T-helper 17 cell (primary cell): ENCODE results near the gene OSTM1. TPM values are rescaled to one million over a fixed set of nuclear protein-coding genes. Genes with fewer than 3 reads are reported as not detected.

Experiments used
- ATAC-seq: fragments of 150-1000 bp; cut with Tn5 transposase; 2 replicates; pipeline ENCODE4 v1.10.0; 2021; ENCODE audit warnings: mild to moderate bottlenecking, moderate library complexity
- DNase-seq, 3 donors: peaks; one replicate each; pipeline versions ENCODE4 v3.0.0 to v3.0.0-alpha.2; 2020 to 2021
- H3K9me3 ChIP-seq: one replicate; pipeline ENCODE4 v1.7.0; 2013; ENCODE audit warnings: low read length, mild to moderate bottlenecking; ENCODE audit not compliant: control insufficient read depth, poor library complexity, severe bottlenecking
- H3K27ac Mint-ChIP-seq: one replicate; pipeline ENCODE4 v1.8.0; 2022; ENCODE audit warnings: mild to moderate bottlenecking, moderate library complexity, mixed read lengths
- H3K27me3 Mint-ChIP-seq: one replicate; pipeline ENCODE4 v1.8.0; 2022; ENCODE audit warnings: mixed read lengths
- H3K36me3 Mint-ChIP-seq: one replicate; pipeline ENCODE4 v1.8.0; 2022; ENCODE audit warnings: low read depth, mixed read lengths
- H3K4me1 Mint-ChIP-seq: one replicate; pipeline ENCODE4 v1.8.0; 2022; ENCODE audit warnings: mild to moderate bottlenecking, mixed read lengths
- H3K4me3 Mint-ChIP-seq: one replicate; pipeline ENCODE4 v1.8.0; 2022; ENCODE audit warnings: mild to moderate bottlenecking, moderate library complexity, mixed read lengths
- total RNA-seq, 4 donors: library from RNA in 2 of 4; stranded (reverse) in 2 of 4; gene quantifications; one replicate each; pipeline ENCODE4 v1.2.3 and lab custom pipeline; 2022 to 2026

Gene OSTM1
- total RNA-seq, 2 donors from 2014 or later = 36.7 to 38.5 TPM

DNA sequence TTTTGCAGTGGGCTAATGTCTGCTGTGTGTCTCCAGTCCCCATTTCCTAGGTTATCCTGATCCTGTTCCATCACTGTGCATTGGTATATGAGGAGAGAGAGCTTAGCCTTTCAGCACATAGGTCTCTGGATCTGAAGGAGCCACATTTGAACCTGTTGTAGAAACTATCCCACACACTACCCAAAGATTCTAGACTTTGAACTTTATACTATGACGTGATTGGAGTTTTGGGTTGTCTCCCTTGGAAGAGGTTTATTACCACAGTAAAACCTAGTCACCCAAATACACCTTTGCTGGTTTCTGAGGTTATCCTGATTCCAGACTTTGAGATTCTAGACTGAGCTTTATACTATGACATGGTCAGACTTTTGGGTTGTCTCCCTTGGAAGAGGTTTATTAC, 8.0 kb upstream of the OSTM1 start:
- Mint-ChIP-seq H3K4me3 (no peak overlapping the region), H3K27ac (no peak overlapping the region), H3K27me3 (peaks cover 54% of the 10 kb centered on the region), H3K4me1 (peaks cover 8% of the 10 kb centered on the region), H3K36me3 (peaks cover 2% of the 10 kb centered on the region)
- DNase-seq (no peak), ATAC-seq (no peak)
- no peaks in the 10 kb centered on the region for H3K9me3 ChIP-seq

DNA sequence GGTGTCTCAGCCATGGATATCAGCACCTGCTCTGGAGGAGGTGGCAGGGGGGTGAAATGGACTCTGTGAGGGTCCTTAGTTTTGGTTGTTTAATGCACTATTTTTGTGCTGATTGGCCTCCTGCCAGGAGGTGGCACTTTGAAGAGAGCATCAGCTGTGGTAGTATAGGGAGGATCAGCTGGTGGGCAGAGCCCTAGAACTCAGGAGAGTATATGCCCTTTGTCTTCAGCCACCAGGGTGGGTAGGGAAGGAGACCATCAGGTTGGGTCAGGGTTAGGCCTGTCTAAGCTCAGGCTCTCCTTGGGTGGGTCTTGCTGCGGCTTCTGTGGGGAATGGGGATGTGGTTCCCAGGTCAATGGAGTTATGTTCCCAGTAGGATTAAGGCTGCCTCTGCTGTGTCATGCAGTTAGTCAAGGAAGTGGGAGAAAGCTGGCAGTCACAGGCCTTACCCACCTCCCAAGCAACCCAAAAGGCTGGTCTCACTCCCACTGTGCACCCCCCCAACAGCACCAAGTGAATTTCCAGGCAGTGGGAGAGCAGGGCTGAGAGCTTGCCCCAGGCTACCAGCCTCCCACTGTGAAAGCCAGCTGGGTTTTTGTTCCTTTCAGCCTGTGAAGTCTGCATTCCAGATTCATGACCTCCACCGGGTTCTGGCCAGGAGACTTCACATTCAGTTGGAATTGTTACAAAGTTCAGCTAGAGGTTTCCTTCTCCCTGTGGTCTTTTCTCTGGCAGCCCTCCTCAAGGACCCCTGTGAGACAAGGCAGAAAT, 5.7 kb upstream of the OSTM1 start:
- H3K4me1 Mint-ChIP-seq = peaks cover 6% of the 10 kb centered on the region
- DNase-seq = no peak
- peaks cover 36% of the 10 kb centered on the region for H3K27me3 Mint-ChIP-seq
- H3K9me3 ChIP-seq = no peaks in the 10 kb centered on the region
- no peak overlapping the region for H3K4me3 Mint-ChIP-seq
- no peak for ATAC-seq
- no peak overlapping the region for H3K27ac Mint-ChIP-seq
- H3K36me3 Mint-ChIP-seq = peaks cover 2% of the 10 kb centered on the region

DNA sequence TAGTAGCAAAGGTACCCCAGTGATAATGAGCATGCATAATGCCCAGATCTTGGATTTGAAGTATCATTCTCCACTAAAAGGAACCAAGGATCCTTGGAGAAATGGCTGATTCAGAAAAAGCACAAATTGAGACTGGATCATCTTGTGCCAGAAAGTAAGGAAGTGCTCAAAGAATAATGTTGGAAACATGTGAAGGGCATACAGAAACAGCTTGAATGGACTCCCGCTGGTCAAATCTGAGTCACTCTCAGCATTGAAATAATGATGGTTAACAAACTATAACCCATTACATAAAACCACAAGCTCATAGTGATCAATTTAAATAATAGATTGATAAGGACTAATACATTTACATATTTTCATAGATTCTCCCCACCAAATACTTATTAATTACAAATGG, 3.6 kb upstream of the OSTM1 start:
- no peak overlapping the region for H3K4me3 Mint-ChIP-seq
- no peak overlapping the region for H3K27ac Mint-ChIP-seq
- H3K4me1 Mint-ChIP-seq = peaks cover 12% of the 10 kb centered on the region
- no peak for DNase-seq
- H3K36me3 Mint-ChIP-seq = peaks cover 2% of the 10 kb centered on the region
- peaks cover 34% of the 10 kb centered on the region for H3K27me3 Mint-ChIP-seq
- no peaks in the 10 kb centered on the region for H3K9me3 ChIP-seq
- ATAC-seq = no peak

DNA sequence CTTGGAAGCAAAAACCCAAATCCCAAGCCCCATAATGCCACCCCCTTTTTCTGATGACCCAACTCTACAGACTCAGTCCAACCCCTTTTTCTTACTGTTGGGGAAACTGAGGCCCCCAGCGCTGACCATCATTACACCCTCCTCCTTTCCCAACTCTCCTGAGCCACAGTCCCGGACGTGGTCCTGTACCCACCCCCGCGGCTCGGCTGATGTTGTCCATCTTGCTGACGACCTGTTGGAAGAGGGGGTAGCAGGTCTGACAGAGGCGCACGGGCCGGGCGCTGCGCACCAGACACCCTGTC, 533 bp downstream of the OSTM1 start:
- Mint-ChIP-seq H3K27ac (peak overlapping the region; percentile 83), H3K4me3 (peak overlapping the region; percentile 87), H3K4me1 (peaks cover 23% of the 10 kb centered on the region), H3K27me3 (no peaks in the 10 kb centered on the region), H3K36me3 (no peaks in the 10 kb centered on the region)
- DNase-seq (no peak), ATAC-seq (no peak)
- H3K9me3 ChIP-seq = no peaks in the 10 kb centered on the region

DNA sequence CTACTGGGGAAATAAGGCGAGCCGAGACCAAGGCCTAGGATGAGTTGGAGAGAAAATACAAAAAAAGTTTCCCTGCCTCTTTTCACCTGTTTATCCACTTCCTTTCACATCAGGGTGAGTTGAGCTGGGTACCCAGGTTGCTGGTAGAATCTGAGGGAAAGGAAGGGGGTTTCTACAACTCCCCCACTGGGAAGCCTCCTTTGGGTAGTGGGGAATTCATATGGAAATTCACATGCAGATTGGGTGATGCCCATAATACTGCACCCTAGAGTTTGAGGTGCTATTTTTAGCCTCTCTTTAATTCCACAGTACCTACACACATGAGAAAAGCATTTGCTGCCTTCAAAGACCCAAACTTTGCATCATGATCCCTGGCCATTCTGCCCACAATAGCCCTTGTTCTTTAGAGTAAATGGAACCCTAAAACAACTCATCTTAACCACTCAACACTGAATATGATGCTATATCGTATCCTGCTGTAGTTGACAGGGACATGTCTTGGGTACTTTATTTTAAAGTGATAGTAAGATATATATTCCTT, 2.7 kb downstream of the OSTM1 start:
- no peaks in the 10 kb centered on the region for H3K9me3 ChIP-seq
- H3K27me3 Mint-ChIP-seq = no peaks in the 10 kb centered on the region
- peaks cover 23% of the 10 kb centered on the region for H3K4me1 Mint-ChIP-seq
- H3K36me3 Mint-ChIP-seq = no peaks in the 10 kb centered on the region
- no peak for DNase-seq
- H3K27ac Mint-ChIP-seq = no peak overlapping the region
- H3K4me3 Mint-ChIP-seq = no peak overlapping the region
- no peak for ATAC-seq

DNA sequence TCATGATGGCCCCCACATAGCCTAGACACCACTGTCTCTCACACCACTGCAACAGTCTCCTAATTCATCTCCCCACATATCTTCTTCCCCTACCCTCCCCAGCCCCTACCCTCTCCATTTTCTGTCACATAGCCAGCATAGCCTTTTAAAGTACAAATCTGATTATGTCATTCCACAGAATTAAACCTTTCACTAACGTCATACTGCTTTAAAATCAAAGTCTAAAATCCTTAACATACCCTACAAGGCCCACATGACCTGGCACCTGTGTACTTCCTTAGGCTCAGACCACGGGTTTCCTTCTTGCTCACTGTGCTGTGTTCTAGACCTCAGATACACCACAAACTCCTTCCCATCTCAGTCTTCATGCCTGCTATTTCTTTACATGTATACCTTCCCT, 5.9 kb downstream of the OSTM1 start:
- Mint-ChIP-seq H3K27ac (no peak overlapping the region), H3K4me3 (no peak overlapping the region), H3K4me1 (peaks cover 21% of the 10 kb centered on the region), H3K27me3 (no peaks in the 10 kb centered on the region), H3K36me3 (no peaks in the 10 kb centered on the region)
- DNase-seq = no peak
- ATAC-seq = peak; percentile 98
- no peaks in the 10 kb centered on the region for H3K9me3 ChIP-seq

DNA sequence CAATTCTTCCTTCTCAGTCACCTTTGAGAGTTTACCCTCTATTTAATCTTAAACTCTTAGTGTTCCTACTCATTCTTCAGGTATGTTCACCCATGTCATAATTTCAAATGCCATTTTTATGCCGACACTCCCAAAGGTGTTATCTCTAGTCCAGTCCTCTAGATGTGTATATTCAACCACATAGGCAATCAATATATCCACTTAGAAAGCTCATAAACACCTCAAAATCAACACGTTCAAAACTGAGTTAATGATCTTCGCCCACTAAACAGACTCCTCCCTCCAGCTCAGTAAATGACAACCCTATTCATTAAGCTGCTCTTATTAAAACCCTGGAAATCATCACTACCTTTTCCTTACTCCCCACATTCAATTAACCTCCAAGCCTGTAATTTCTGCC, 6.4 kb downstream of the OSTM1 start:
- ATAC-seq = no peak

DNA sequence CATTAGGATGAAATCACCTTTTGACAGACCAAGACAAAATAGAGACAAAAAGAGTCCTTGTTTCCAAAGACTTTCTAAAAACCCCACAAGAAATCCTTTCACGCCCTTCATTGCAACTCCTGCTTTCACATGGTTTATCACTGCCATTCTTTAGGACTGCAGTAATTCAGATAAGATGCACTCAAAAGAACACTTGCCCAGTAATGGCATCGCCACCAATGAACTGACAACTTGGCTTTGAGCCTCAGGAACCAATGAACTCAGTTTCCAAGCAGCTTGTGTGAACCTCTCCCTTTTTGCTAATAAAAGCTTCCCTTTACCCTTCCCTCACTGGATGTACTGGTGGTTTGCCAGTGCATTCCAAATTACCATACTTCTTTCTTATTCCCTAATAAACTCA, 21.8 kb downstream of the OSTM1 start:
- no peaks in the 10 kb centered on the region for H3K27me3 Mint-ChIP-seq
- peaks cover 9% of the 10 kb centered on the region for H3K36me3 Mint-ChIP-seq
- H3K27ac Mint-ChIP-seq = no peak overlapping the region
- H3K9me3 ChIP-seq = no peaks in the 10 kb centered on the region
- peaks cover 4% of the 10 kb centered on the region for H3K4me1 Mint-ChIP-seq
- H3K4me3 Mint-ChIP-seq = no peak overlapping the region
- ATAC-seq (no peak), DNase-seq (no peak)

More for the DNA sequence above, 6.4 kb downstream of the OSTM1 start:
- Mint-ChIP-seq H3K27ac (no peak overlapping the region), H3K36me3 (no peaks in the 10 kb centered on the region), H3K27me3 (no peaks in the 10 kb centered on the region), H3K4me3 (no peak overlapping the region), H3K4me1 (peaks cover 16% of the 10 kb centered on the region)
- H3K9me3 ChIP-seq = no peaks in the 10 kb centered on the region
- no peak for DNase-seq

DNA sequence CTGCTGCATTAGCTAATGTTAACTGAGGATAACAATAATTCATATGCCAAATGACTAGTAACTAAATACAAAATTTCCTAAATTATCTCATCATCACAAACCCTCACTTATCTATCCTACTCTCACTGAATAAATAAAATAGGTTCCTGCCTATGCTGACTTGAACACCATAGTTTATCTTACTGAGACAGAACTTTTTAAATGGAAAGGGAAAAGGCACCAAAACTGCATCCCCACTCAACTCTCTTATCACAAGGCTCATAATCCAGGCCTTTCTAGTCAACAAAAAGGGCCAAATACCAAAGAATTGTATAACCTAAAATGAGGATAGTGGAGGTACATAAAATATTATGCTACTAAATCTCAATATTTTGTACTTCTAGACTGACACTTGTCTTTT, 23.1 kb downstream of the OSTM1 start:
- H3K4me3 Mint-ChIP-seq = no peak overlapping the region
- DNase-seq (no peak), ATAC-seq (no peak)
- H3K9me3 ChIP-seq = no peaks in the 10 kb centered on the region
- no peak overlapping the region for H3K27ac Mint-ChIP-seq
- H3K27me3 Mint-ChIP-seq = no peaks in the 10 kb centered on the region
- peaks cover 4% of the 10 kb centered on the region for H3K4me1 Mint-ChIP-seq
- H3K36me3 Mint-ChIP-seq = peaks cover 14% of the 10 kb centered on the region

DNA sequence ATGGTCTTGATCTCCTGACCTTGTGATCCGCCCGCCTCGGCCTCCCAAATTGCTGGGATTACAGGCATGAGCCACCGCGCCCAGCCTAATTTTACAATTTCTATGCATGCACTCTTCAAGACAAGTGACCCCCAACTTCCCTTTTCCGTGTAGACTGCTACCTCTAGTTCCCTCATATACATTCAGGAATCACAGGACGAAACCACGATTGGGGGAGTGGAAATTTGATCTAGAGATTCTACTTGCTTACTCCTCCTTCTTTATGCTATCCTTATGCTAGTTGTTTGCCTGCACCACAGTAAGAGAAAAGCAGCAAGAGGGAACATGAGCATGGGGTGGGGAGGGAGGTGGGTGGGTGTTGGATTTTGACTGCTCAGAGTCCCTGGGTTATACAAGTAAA, 34.9 kb downstream of the OSTM1 start:
- Mint-ChIP-seq H3K4me3 (no peak overlapping the region), H3K27ac (no peak overlapping the region), H3K27me3 (no peaks in the 10 kb centered on the region), H3K4me1 (no peaks in the 10 kb centered on the region), H3K36me3 (peaks cover 7% of the 10 kb centered on the region)
- ATAC-seq = no peak
- no peaks in the 10 kb centered on the region for H3K9me3 ChIP-seq
- DNase-seq = no peak

DNA sequence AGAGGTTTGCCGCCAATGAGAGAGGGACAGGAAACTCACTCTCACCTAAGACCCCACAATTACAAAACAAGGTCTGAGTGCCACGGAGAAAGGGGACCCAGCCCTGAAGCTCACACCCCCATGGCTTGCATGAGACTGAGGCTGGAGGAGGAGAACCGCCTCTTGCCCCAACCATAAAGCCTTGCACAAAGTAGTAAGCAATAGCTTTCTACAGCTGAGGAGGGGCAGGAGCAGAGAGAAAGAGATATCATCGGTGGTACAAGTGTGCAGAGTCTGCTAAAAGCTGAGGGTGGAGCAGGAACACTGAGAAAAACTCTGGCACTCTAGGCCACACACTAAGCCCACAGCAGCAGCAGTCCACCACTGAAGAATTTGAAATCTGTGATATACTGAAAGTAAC, 37.7 kb downstream of the OSTM1 start:
- H3K27ac Mint-ChIP-seq = no peak overlapping the region
- H3K4me3 Mint-ChIP-seq = no peak overlapping the region
- no peaks in the 10 kb centered on the region for H3K4me1 Mint-ChIP-seq
- H3K36me3 Mint-ChIP-seq = peaks cover 9% of the 10 kb centered on the region
- no peak for ATAC-seq
- DNase-seq = no peak
- no peaks in the 10 kb centered on the region for H3K27me3 Mint-ChIP-seq
- H3K9me3 ChIP-seq = no peaks in the 10 kb centered on the region

DNA sequence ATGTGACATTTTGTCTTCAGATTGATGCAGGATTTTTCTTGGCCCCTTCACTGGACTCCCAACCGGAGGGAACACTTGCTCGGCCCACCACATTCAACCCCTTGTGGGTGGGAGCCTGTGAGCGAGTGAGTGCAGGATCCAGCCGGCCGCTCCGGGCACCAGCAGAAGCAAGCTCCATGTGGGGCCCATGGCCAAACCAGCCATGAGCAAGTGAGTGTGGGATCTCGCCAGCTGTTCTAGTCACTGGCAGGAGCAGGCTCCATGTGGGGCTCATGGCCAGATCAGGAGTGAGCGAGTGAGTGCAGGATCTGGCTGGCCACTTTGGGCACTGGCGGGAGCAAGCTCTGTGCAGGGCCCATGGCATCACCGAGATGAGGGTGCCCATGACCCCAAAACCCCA, 42.6 kb downstream of the OSTM1 start:
- ATAC-seq = no peak
- Mint-ChIP-seq H3K4me3 (no peak overlapping the region), H3K27ac (no peak overlapping the region), H3K4me1 (no peaks in the 10 kb centered on the region), H3K36me3 (peaks cover 5% of the 10 kb centered on the region), H3K27me3 (no peaks in the 10 kb centered on the region)
- no peaks in the 10 kb centered on the region for H3K9me3 ChIP-seq
- no peak for DNase-seq

DNA sequence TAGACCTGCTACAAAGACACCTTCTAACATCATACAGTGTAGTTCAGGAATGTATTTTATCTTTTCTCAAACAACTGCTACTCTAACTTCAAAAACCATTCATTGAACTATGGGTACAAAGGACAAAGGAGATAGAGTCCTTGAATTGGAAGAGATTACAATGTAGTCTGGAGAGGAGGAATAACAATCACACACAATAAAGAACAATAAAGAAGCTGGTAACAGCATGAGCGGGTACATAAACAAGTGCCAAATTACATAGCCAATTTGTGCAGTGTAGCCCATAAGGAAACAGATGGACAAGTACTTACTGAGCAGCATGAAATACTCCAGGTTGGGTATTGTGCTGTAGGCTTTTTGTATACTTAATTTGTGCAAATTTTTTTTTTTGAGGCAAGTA, 44.3 kb downstream of the OSTM1 start:
- DNase-seq = no peak
- no peaks in the 10 kb centered on the region for H3K9me3 ChIP-seq
- Mint-ChIP-seq H3K27ac (no peak overlapping the region), H3K27me3 (no peaks in the 10 kb centered on the region), H3K36me3 (peaks cover 3% of the 10 kb centered on the region), H3K4me1 (no peaks in the 10 kb centered on the region), H3K4me3 (no peak overlapping the region)
- no peak for ATAC-seq

DNA sequence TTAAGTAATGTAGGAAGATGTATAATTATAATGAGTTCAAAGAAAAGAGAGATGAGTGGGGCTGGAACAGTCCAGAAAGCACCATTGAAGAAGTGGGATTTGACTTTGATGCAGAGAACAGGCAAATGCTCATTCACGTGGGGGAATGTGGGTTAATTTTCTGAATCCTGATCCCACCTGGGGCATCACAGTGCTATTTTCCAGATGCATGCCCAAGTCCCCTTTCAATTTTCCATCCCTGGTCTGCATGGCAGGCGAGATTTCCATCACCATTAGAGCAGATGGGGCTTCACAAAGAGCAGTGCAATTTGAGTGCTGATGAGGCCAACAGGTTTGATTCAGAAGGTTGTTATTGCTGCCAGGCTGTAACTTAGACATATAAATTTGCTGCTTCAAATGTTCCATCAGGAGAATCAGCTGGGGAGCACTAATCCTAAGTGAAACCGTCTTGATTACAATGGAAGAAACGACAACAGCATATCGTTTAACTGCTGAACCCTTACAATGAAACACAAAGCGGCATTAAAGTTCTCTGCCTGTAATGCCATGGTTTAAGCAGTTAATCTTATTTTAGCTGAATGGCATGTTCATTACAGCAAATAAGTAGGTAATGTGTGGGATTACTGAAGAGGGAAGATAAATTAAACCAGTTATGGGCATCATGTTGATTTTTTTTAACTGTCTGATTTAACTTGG, 45.2 kb downstream of the OSTM1 start:
- no peak for ATAC-seq
- H3K27me3 Mint-ChIP-seq = no peaks in the 10 kb centered on the region
- H3K36me3 Mint-ChIP-seq = peaks cover 3% of the 10 kb centered on the region
- no peak overlapping the region for H3K4me3 Mint-ChIP-seq
- H3K27ac Mint-ChIP-seq = no peak overlapping the region
- no peaks in the 10 kb centered on the region for H3K4me1 Mint-ChIP-seq
- DNase-seq = no peak
- H3K9me3 ChIP-seq = no peaks in the 10 kb centered on the region
